Stimulated activated CD8-positive, alpha-beta memory T cell treated with anti-CD3 and anti-CD28 coated beads, Interleukin-4, amount 100 ng/mL, for 48 hours (primary cell): ENCODE results near the gene SDCCAG8.

Experiments used
- DNase-seq: peaks from one replicate; pipeline ENCODE4 v3.0.0-alpha.2; 2020

Gene SDCCAG8

GRCh38 chr1:243489681-243490546 lies 234.1 kb downstream of the SDCCAG8 start:
- DNase-seq: no peak

DNA sequence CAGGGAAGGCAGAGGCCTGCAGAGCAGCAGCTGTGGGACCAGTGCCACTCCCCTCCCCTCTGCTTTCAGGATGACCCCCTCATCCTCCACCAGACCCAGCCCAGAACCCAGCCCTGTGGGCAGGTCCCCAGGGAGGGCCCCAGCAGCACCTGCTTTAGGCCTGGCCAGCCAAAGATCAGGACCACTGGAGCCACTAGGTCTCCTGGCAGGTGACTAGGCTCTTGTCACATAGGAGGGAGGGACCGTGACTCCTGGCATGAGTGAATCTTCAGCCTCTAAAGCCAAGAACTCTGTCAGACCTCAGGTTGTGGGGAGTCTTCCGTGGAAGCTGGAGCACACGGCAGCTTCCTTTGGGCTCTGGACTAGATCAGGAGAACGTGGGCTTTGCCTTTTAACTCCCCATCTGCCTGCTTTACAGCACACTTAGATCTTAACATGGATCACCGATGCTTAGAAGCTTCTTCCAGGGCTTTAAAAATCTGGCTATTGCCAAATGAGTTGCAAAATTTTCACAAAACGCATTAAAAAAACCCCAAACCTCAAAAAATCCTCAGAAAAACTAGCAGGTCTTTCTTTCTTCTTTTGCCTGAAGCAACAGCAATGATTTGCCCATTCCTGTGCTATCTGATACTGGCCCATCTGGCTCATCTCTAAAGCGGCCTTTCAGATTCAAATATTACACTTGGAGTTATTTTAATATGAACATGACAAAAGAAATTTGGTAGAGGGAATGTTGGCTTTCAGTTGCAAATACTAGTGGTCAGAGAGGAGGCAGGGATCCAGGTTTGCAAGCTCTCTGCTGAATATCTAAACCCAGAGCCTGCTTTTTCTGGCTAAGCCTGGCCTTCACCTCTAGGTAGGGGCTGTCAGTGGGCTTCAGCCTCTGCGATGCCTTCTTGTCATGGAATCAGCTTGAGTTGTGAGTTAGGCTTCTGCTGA lies 235.2 kb downstream of the SDCCAG8 start:
- DNase-seq: no peak

- DNase-seq: no peak
Measured at GRCh38 chr1:243493156-243494129, 237.6 kb downstream of the SDCCAG8 start.

DNA sequence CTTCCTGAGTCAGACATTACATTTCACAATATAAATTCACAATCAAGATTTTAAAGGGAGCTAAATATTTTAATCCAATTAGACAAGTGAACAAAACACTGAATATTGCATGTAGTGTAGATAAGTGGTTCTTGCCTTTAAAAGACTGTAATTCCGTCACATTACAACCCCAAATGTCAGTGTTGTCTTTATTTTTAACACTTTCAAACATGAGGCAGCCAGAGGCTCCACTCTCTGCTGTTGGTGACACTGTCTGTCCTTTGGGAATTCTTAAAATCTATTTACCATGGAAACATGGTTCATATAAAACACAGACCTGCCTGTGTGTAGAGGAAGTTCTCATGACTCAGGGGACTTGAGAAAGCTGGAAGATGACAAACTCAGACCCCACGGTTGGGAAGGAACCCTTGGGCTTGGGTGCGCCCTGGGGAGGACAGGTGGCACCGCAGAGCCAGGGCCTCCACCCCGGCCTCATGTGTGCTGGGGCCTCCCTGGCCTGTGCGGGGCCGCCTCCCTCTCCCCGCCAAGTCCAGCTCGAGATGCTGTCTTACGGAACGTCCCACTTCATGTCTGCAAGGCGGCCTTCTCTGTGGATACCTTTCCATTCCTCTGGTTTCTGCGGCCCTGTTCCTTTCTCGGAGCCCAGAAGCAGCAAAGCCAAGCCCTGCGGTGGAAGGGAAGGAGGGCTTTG lies 239.0 kb downstream of the SDCCAG8 start:
- DNase-seq: no peak

DNA sequence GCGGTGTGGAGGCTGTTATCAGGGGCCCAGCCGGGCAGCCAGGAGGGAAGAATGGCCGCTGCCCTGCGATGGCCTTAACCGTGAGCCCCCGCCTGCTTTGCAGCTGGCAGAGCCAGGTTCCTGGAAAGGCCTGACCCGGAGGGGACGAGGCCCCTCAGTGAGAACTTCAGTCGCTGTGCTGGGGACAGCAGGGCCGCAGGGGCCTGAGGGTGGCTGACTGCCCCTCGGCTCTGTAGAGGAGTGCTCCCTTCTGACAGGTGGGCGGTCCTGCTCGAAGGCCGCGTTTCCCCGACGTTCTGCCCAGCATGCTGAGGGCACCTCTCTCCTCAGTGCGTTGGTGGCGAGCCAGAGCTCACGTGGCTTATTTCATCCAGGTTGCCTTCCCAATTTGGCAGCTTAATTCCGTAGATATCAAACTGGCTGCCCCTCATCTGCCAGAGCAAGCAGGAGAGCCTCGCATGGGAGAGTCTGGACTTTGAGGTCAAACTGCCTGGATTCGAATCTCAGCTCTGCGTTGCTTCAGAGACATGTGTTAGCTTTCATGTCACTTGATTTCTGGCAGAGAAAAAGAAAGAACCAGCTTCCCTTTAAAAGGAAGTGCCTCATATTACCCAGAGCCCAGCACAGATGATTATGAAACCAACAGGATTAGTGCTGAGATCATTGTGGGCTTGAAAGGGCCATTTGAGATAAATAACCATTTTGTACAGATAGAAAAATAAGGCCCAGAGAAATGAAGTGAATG lies 239.8 kb downstream of the SDCCAG8 start:
- no peak for DNase-seq

DNA sequence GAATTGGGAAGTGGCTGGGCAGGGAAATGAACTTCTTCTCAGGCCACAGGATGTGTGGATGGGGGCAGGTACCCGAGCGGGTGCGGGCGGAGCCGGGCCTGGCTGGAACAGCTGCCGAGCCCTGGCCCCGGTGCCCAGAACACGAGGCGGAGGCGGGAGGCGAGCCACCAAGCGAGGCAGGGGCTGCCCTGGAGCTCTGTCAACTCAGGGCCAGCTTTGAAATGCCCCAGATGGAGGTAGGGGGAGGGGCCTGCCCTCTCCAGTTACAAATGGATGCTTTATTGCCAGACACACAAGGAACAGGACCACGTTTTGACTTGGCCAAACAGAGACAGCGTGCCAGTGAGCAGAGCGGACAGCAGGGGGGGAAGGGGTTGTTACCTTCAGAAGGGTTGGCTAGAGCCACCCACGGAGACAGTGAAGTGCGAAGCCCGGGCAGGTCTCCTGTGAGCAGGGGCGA lies 240.4 kb downstream of the SDCCAG8 start:
- no peak for DNase-seq

GRCh38 chr1:243496806-243497205 lies 241.0 kb downstream of the SDCCAG8 start:
- DNase-seq: no peak

DNA sequence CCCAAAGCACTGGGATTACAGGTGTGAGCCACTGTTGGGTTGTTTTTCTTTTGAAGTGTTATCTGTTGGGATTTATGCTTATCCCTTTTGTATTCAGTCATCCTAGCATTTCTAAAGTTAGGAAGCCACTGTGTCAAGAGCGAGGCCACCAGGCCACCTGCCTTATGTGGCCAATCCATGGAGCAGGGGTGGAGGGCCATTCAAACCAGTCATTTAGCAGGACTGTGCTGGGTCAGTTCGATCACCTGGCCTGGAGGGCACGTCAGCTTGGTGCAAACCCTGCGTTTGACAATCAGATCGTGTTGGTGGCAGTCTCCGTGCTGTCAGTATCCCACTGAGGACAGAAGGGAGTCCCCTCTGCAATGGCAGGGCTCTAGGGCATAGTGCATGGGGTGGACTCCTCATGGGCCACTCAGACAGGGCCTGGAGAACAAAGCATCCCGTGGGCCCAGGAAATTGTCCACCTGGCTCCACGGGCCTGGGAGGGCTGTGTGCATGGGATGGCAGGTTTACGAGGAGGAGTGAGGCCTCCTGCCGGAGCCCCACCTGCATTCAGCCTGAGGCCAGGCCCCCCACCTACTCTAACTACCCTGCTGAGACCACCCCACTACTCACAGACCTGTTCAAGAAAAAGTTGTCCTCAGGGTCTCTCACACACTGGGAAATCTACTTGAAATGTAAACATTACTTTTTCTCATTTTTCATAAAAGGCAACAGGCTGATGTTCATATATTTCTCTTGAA lies 242.3 kb downstream of the SDCCAG8 start:
- DNase-seq: no peak

- DNase-seq: no peak
Measured at GRCh38 chr1:243499248-243499647, 243.4 kb downstream of the SDCCAG8 start.

DNA sequence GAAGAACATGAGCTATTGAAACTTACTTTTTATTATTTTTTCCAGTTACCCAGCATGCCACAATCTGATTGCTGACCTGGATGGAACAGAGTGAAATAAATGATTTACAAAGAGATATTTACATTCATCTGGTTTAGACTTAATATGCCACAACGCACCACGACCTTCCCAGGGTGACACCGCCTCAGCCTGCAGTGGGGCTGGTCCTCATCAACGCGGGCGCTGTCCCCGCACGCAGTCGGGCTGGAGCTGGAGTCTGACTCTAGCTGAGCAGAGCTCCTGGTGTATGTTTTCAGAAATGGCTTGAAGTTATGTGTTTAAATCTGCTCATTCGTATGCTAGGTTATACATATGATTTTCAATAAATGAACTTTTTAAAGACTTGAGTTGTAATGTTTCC lies 243.9 kb downstream of the SDCCAG8 start:
- DNase-seq: no peak

DNA sequence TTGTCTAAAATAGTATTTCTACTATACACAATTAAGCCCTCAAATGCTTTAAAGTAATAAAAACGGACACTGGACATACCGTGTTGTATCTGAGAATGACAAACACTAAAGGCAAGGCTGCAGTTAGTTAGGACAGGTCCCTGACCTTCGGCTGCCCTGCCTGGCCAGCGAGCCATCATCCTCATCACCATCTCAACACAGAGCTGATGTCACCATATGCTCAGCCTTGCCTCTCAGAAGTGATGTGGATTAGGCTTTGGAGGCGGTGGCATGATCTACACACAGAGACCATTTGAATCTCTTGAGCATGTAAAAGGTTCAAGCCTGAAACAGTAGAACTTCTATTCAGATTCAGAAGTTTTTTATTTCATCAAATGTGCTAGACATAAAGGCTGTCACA lies 244.7 kb downstream of the SDCCAG8 start:
- DNase-seq: no peak

DNA sequence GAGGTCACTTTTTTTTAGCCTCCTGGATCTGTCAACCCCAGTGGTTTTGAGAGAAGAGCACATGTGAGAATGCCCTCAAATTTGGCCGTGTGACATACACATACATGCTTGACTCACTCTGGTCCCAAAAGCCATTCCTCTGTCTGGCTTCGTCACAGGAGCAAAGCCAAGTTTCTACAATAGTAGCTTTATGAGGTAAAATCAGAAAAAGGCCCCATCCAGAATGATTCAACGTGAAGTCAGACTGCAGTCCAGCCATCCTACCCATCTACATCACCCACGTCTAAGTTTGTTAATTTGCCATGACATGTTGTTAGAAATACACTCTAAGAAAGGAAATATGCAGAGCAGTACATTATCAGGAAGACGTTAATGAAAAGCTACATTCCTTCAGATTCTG lies 245.2 kb downstream of the SDCCAG8 start:
- DNase-seq: no peak

DNA sequence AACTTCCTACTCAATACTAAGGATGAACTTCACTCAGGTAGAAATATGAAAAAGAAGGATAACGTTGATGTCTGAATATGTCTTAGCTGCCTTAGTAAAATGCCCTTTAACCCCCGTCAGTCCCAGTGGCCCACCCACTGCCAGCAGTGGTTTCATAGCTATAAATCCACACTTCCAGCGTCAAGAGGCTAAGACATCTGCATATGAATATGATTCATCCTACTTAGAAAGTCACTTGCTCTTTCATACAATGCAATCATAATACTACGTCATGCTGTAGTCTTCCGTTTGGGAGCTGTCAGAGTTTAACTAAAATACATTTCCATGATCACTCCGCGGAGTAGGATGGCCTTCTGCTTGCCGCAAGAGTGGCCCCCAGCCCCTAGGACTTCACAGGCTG lies 247.3 kb downstream of the SDCCAG8 start:
- DNase-seq: no peak

- no peak for DNase-seq
Measured at GRCh38 chr1:243505986-243506689, 250.3 kb downstream of the SDCCAG8 start.

GRCh38 chr1:243507001-243507671 lies 251.3 kb downstream of the SDCCAG8 start:
- no peak for DNase-seq

DNA sequence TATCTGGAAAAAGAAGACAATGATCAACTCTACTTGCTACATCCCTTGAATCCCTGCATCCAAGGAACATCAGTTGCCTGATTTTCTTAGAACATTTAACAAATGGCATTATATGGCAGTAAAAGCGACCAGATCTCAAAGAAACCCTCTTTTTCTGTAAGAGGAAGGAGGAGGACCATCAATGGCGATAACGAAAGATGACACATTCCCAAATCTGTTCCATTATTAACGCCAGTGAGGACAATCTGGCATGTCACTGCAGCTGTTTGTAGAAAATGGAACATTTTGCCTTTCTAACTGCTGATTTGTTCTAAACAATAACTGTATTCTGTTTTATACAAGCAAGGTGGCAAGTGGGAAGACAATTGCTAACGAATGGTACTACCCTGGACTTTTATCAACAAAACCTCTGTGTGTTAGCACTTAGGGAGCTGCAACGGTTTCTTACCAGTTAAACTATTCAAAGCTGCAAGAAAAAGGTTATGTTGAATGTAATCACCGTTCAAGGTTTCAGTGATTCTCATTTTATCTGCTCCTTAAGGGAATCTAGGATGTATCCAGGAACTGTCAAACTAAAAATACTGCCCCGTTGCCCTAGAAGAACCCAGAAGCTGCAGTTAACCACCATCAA lies 251.9 kb downstream of the SDCCAG8 start:
- DNase-seq: no peak

GRCh38 chr1:243508303-243508713 lies 252.5 kb downstream of the SDCCAG8 start:
- no peak for DNase-seq

GRCh38 chr1:243508943-243509342 lies 253.1 kb downstream of the SDCCAG8 start:
- no peak for DNase-seq

- DNase-seq: no peak
Measured at GRCh38 chr1:243510928-243511327, 255.1 kb downstream of the SDCCAG8 start.
